GM12878 (cell line): Measurements from ENCODE around the gene MMP24. TPM values are rescaled to one million over a fixed set of nuclear protein-coding genes. Genes with fewer than 3 reads are reported as not detected.

Experiments used
- ATAC-seq: fragments of 200-7000 bp; cut with Tn5 transposase; 3 replicates; pipeline ENCODE4 v1.9.1; 2020; ENCODE audit warnings: mild to moderate bottlenecking, moderate library complexity
- BruUV-seq: library from RNA; stranded (reverse); fragments of 400-500 nt; replicated peaks from 2 replicates; lab custom pipeline; 2021; lab: Mats Ljungman, UMichigan
- CTCF ChIA-PET: fragments of 300-600 bp; sonication (Branson Sonifier 250); formaldehyde crosslinking; extraction: SDS; loops from one replicate; lab custom pipeline; 2021; ENCODE audit warnings: inconsistent platforms; lab: Yijun Ruan, JAX
- POLR2A ChIA-PET: fragments of 350-600 bp; formaldehyde crosslinking; extraction: SDS; loops from one replicate; lab custom pipeline; 2021; ENCODE audit warnings: inconsistent platforms; lab: Charles Lee
- RAD21 ChIA-PET: fragments of 300-600 bp; sonication (Branson Sonifier 250); formaldehyde crosslinking; loops from one replicate; lab custom pipeline; 2023; ENCODE audit warnings: antibody characterized with exemption; ENCODE audit not compliant: unreplicated experiment; lab: Charles Lee
- SMC1A ChIA-PET: fragments of 300-600 bp; sonication (Branson Sonifier 250); formaldehyde crosslinking; loops from one replicate; lab custom pipeline; 2023; ENCODE audit not compliant: unreplicated experiment, uncharacterized antibody; lab: Charles Lee
- DNase-seq: peaks from one replicate; pipeline ENCODE4 v3.0.0-alpha.2; 2011; ENCODE audit warnings: low read depth, low spot score
- FAIRE-seq: peaks from 3 replicates; lab custom pipeline; 2011; peaks lifted over from hg19 to GRCh38; lab: Jason Lieb, UNC
- H2AFZ ChIP-seq: 2 replicates; pipeline ENCODE4 v1.6.0; 2011; ENCODE audit warnings: low read depth, low read length, control low read depth; ENCODE audit not compliant: control insufficient read depth
- H3K27ac ChIP-seq: 2 replicates; pipeline ENCODE4 v1.5.1; 2011; ENCODE audit warnings: control low read depth; ENCODE audit not compliant: control insufficient read depth, insufficient read depth
- H3K27me3 ChIP-seq, 2 experiments: replicated peaks in 1 of 2; 2 replicates each; pipeline versions ENCODE4 v1.6.0 to v1.6.1; 2011; ENCODE audit warnings: low read length in 1 of 2; ENCODE audit not compliant: control insufficient read depth in 2 of 2, insufficient read depth in 2 of 2
- H3K36me3 ChIP-seq, 2 experiments: 2 replicates each; pipeline ENCODE4 v1.5.1; 2011; ENCODE audit warnings: low read length in 1 of 2; ENCODE audit not compliant: control insufficient read depth in 2 of 2, insufficient read depth in 2 of 2
- H3K4me1 ChIP-seq: 2 replicates; pipeline ENCODE4 v1.6.1; 2011; ENCODE audit warnings: mild to moderate bottlenecking, low read length, moderate library complexity, mixed read lengths; ENCODE audit not compliant: control insufficient read depth, insufficient read depth
- H3K4me2 ChIP-seq: 2 replicates; pipeline ENCODE4 v1.6.0; 2011; ENCODE audit warnings: control low read depth; ENCODE audit not compliant: control insufficient read depth, insufficient read depth
- H3K4me3 ChIP-seq: fragments of 200-600 bp; sonication (generic); 2 replicates; pipeline ENCODE4 v1.5.1; 2016
- H3K79me2 ChIP-seq: 2 replicates; pipeline ENCODE4 v1.6.0; 2011; ENCODE audit warnings: low read length; ENCODE audit not compliant: control insufficient read depth, insufficient read depth
- H3K9ac ChIP-seq: 2 replicates; pipeline ENCODE4 v1.8.0; 2011; ENCODE audit warnings: low read length, control low read depth, mixed read lengths; ENCODE audit not compliant: control insufficient read depth, insufficient read depth
- H3K9me3 ChIP-seq: replicated peaks from 3 replicates; pipeline ENCODE4 v1.5.1; 2011; ENCODE audit warnings: mild to moderate bottlenecking, low read length; ENCODE audit not compliant: control insufficient read depth, insufficient read depth
- H4K20me1 ChIP-seq: 2 replicates; pipeline ENCODE4 v1.6.0; 2011; ENCODE audit not compliant: control insufficient read depth, insufficient read depth
- ATF7 ChIP-seq: fragments of 450-650 bp; IDR thresholded peaks from 2 replicates; pipeline ENCODE4 v1.6.1; 2016; ENCODE audit warnings: low read depth, mild to moderate bottlenecking
- CHD1 ChIP-seq: IDR thresholded peaks from 2 replicates; pipeline ENCODE4 v1.6.1; 2012; ENCODE audit warnings: low read depth, low read length, improper control_type of control experiment
- CREM ChIP-seq: IDR thresholded peaks from 2 replicates; pipeline ENCODE4 v1.6.1; 2014; ENCODE audit warnings: antibody characterized with exemption, low read depth
- DPF2 ChIP-seq: fragments of 450-650 bp; IDR thresholded peaks from 2 replicates; pipeline ENCODE4 v1.6.1; 2017; ENCODE audit warnings: mild to moderate bottlenecking
- GATAD2B ChIP-seq: fragments of 450-650 bp; conservative IDR thresholded peaks from 2 replicates; pipeline ENCODE4 v1.6.1; 2017; ENCODE audit warnings: low read depth, mild to moderate bottlenecking, moderate library complexity
- MEF2B ChIP-seq: fragments of 450-650 bp; IDR thresholded peaks from 2 replicates; pipeline ENCODE4 v1.6.1; 2018; ENCODE audit warnings: mild to moderate bottlenecking, moderate library complexity; ENCODE audit not compliant: partially characterized antibody, poor library complexity, severe bottlenecking
- PAX8 ChIP-seq: fragments of 450-650 bp; IDR thresholded peaks from 2 replicates; pipeline ENCODE4 v1.6.1; 2017; ENCODE audit warnings: mild to moderate bottlenecking, moderate library complexity
- RAD21 ChIP-seq: IDR thresholded peaks from 2 replicates; pipeline ENCODE4 v1.6.1; 2011; ENCODE audit warnings: mild to moderate bottlenecking, low read depth, low read length, moderate library complexity; ENCODE audit not compliant: insufficient read depth
- SMARCA5 ChIP-seq: fragments of 450-650 bp; IDR thresholded peaks from 2 replicates; pipeline ENCODE4 v1.6.1; 2017; ENCODE audit warnings: mild to moderate bottlenecking
- SMC3 ChIP-seq: IDR thresholded peaks from 2 replicates; pipeline ENCODE4 v1.6.1; 2011; ENCODE audit warnings: low read length, improper control_type of control experiment, borderline replicate concordance
- SPI1 ChIP-seq: IDR thresholded peaks from 2 replicates; pipeline ENCODE4 v1.6.1; 2011; ENCODE audit warnings: low read depth, mild to moderate bottlenecking, low read length, moderate library complexity, borderline replicate concordance; ENCODE audit not compliant: insufficient read depth
- TARDBP ChIP-seq: IDR thresholded peaks from 2 replicates; pipeline ENCODE4 v1.6.1; 2016; ENCODE audit warnings: borderline replicate concordance
- ZNF384 ChIP-seq: IDR thresholded peaks from 2 replicates; pipeline ENCODE4 v1.6.1; 2012; ENCODE audit warnings: low read depth, mild to moderate bottlenecking, low read length, improper control_type of control experiment, borderline replicate concordance
- WGBS: methylation state at CpG from one replicate; pipeline ENCODE4 v1.1.6; 2016; ENCODE audit warnings: low lambda C conversion rate; ENCODE audit not compliant: insufficient replicate concordance, insufficient coverage; ENCODE audit errors: missing lambda C conversion rate; 5-methylcytosine and 5-hydroxymethylcytosine counted together
- in situ Hi-C: fragments of 300-500 bp; cut with MboI; formaldehyde crosslinking; loops from 9 replicates; pipeline ENCODE4 v1.14.3; 2018; ENCODE audit warnings: mixed read lengths
- intact Hi-C: fragments of 100-400 bp; cut with micrococcal nuclease; formaldehyde crosslinking; loops from one replicate; pipeline ENCODE4 v1.14.2; 2022; ENCODE audit not compliant: unreplicated experiment
- polyA plus RNA-seq, 11 experiments: library from polyadenylated mRNA; depleted of rRNA in 4 of 11; unstranded in 6 of 11; stranded (reverse) in 5 of 11; fragments of >200 nt; fragmentation: Nextera tagmentation in 4 of 11; fragmentation: Illumina TruSeq in 1 of 11; extraction: Ambion mirVana in 4 of 11; extraction: Trizol in 1 of 11; gene quantifications; 1 replicate in 1 of 11; 2 replicates in 10 of 11; pipeline versions ENCODE4 v1.2.1 to v1.2.3, GENCODE V29; 2011 to 2016; ENCODE audit warnings: inconsistent platforms in 2 of 11, missing spikeins in 2 of 11, low read depth in 1 of 11
- total RNA-seq, 4 experiments: library from RNA; depleted of rRNA in 3 of 4; stranded (reverse); fragments of >200 nt in 3 of 4; fragmentation: Illumina TruSeq in 1 of 4; extraction: Trizol in 1 of 4; gene quantifications; 2 replicates each; pipeline versions ENCODE4 v1.2.1 to v1.2.3, GENCODE V29; 2013 to 2021
- TF ChIP-seq, protein P1 (sequence below): fragments of 450-650 bp; IDR thresholded peaks from 2 replicates; pipeline ENCODE4 v1.6.1; 2016; ENCODE audit warnings: mild to moderate bottlenecking, moderate library complexity, borderline replicate concordance

MMP24 gene
- total and polyA plus RNA-seq, 10 of the 15 experiments (the other 5 are each of a cell fraction or from before 2014, with no cell fraction given) = 0.01 to 0.11 (median 0.04) TPM; not detected in 5

DNA sequence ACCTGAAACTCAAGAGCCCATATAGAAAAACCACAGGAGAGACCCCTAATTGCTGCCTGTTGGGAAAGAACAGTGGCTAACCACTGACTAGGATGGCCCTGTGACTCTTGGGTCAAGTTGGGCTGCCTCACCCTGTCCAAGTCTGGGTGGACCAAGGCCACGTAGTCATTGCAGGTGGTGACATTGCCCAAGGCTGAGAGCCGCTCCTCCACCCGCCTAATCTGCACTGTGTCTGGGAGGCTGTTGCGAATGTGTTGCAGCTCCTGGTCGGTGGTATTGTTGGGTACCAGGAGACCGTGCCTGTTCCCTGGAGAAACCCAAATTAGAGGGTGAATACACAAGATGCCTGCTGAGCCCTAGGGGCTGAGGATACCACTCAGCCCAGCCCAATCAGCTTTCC lies 54.0 kb downstream of the MMP24 start:
- Histone ChIP-seq H3K9ac (no peak overlapping the region), H2AFZ (no peak overlapping the region), H3K36me3 (peaks cover 11 to 21% of the 10 kb centered on the region in 2 experiments), H3K27ac (no peak overlapping the region), H3K4me2 (no peak overlapping the region), H3K4me3 (no peak overlapping the region), H3K4me1 (peaks cover 11% of the 10 kb centered on the region), H4K20me1 (peaks cover 6% of the 10 kb centered on the region; the same call in 1 of the 2 replicates), H3K27me3 (no peaks in the 10 kb centered on the region), H3K79me2 (peaks cover 34% of the 10 kb centered on the region), H3K9me3 (no peaks in the 10 kb centered on the region)
- DNase-seq (no peak), ATAC-seq (no peak), FAIRE-seq (no peak)
- 100% methylated on average over 6 of the region's 6 CpGs for WGBS
- ChIA-PET SMC1A (no interaction called here), RAD21 (no interaction called here), POLR2A (interaction anchor here (1.1 kb wide), 1 partner anchor 22 kb away, joined by 3 read pairs; no protein-coding TSS in a partner anchor), CTCF (interaction anchor here (0.7 kb wide), 1 partner anchor 229 kb away, joined by 3 read pairs; no protein-coding TSS in a partner anchor)
- no TSS peak for BruUV-seq
- in situ Hi-C loops = no loop called here
- TF ChIP-seq MEF2B (no peak), TARDBP (no peak), CHD1 (no peak), SMARCA5 (no peak), ATF7 (no peak), SMC3 (no peak), DPF2 (no peak)
- intact Hi-C loops = no loop called here

DNA sequence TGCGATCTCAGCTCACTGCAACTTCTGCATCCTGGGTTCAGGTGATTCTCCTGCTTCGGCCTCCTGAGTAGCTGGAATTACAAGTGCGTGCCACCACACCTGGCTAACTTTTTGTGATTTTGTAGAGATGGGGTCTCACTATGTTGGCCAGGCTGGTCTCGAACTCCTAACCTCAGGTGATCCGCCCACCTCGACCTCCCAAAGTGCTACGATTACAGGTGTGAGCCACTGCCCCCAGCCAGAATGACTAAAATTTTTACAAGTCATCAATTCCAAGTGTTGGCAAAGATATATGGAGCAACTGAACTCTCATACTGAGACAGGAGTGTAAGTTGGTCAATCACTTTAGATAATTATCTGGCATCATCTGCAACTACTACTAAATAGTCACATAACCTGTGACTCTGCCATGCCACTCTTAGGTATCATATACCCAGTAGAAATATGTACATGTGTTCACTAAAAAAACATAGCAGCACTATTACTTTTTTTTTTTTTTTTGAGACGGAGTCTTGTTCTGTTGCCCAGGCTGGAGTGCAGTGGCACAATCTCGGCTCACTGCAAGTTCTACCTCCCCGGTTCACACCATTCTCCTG lies 55.1 kb downstream of the MMP24 start:
- H3K4me2 ChIP-seq = no peak overlapping the region
- H2AFZ ChIP-seq = no peak overlapping the region
- RAD21 ChIA-PET = no interaction called here
- TF ChIP-seq RAD21 (no peak), PAX8 (no peak), ZNF384 (no peak), GATAD2B (no peak), CREM (no peak), SPI1 (no peak)
- TF ChIP-seq, protein P1, sequence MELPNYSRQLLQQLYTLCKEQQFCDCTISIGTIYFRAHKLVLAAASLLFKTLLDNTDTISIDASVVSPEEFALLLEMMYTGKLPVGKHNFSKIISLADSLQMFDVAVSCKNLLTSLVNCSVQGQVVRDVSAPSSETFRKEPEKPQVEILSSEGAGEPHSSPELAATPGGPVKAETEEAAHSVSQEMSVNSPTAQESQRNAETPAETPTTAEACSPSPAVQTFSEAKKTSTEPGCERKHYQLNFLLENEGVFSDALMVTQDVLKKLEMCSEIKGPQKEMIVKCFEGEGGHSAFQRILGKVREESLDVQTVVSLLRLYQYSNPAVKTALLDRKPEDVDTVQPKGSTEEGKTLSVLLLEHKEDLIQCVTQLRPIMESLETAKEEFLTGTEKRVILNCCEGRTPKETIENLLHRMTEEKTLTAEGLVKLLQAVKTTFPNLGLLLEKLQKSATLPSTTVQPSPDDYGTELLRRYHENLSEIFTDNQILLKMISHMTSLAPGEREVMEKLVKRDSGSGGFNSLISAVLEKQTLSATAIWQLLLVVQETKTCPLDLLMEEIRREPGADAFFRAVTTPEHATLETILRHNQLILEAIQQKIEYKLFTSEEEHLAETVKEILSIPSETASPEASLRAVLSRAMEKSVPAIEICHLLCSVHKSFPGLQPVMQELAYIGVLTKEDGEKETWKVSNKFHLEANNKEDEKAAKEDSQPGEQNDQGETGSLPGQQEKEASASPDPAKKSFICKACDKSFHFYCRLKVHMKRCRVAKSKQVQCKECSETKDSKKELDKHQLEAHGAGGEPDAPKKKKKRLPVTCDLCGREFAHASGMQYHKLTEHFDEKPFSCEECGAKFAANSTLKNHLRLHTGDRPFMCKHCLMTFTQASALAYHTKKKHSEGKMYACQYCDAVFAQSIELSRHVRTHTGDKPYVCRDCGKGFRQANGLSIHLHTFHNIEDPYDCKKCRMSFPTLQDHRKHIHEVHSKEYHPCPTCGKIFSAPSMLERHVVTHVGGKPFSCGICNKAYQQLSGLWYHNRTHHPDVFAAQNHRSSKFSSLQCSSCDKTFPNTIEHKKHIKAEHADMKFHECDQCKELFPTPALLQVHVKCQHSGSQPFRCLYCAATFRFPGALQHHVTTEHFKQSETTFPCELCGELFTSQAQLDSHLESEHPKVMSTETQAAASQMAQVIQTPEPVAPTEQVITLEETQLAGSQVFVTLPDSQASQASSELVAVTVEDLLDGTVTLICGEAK = no peak
- TF ChIP-seq, all 136 proteins: peak for 0
- Histone ChIP-seq H3K4me3 (no peak overlapping the region), H3K36me3 (peaks cover 11 to 18% of the 10 kb centered on the region in 2 experiments), H3K9me3 (no peaks in the 10 kb centered on the region), H3K9ac (no peak overlapping the region), H3K79me2 (peaks cover 30% of the 10 kb centered on the region), H3K4me1 (peaks cover 5% of the 10 kb centered on the region), H4K20me1 (peaks cover 6% of the 10 kb centered on the region; the same call in 1 of the 2 replicates), H3K27me3 (no peaks in the 10 kb centered on the region), H3K27ac (no peak overlapping the region)
- DNase-seq = no peak
- in situ Hi-C loops = no loop called here
- ChIA-PET CTCF (interaction anchor here (3.4 kb wide), 1 partner anchor 21 kb away, joined by 14 read pairs; no protein-coding TSS in a partner anchor), SMC1A (interaction anchor here (0.7 kb wide), 1 partner anchor 61 kb away, joined by 3 read pairs; no protein-coding TSS in a partner anchor), POLR2A (interaction anchor here (1.1 kb wide), 1 partner anchor 20 kb away, joined by 3 read pairs; no protein-coding TSS in a partner anchor)
- intact Hi-C loops = no loop called here
- FAIRE-seq = no peak
- no TSS peak for BruUV-seq
- 95% methylated on average over 9 of the region's 10 CpGs for WGBS
- no peak for ATAC-seq
